PC-3 (cell line): ENCODE data around the gene KIR3DL1.
"Not testable (repeated sequence)": the region's sequence is repeated elsewhere in the genome, so short reads cannot be mapped to it uniquely, and the experiment has no call there.

ENCODE experiments used
- CTCF ChIP-seq: fragments of 300-600 bp; sonication (generic); conservative IDR thresholded peaks from 2 replicates; pipeline ENCODE4 v1.5.1; 2017; ENCODE audit warnings: antibody characterized with exemption, low read depth, mild to moderate bottlenecking, low read length
- EZH2 ChIP-seq: fragments of 300-600 bp; sonication (generic); IDR thresholded peaks from one replicate; pipeline ENCODE4 v1.6.1; 2017; ENCODE audit warnings: antibody characterized with exemption, mild to moderate bottlenecking, low read length; ENCODE audit not compliant: unreplicated experiment
- EZH2phosphoT487 ChIP-seq: fragments of 300-600 bp; sonication (generic); IDR thresholded peaks from 2 replicates; pipeline ENCODE4 v1.6.1; 2018; ENCODE audit warnings: mild to moderate bottlenecking, antibody characterized with exemption, low read length, borderline replicate concordance

GRCh38 chr19:54788154-54788553 is 28.1 kb upstream of the KIR3DL1 start:
- not testable (repeated sequence) for TF ChIP-seq CTCF, EZH2, EZH2phosphoT487
